ENCODE measurements around the gene COL25A1.

- TF ChIP-seq CTCF (conservative IDR thresholded peaks at IDR 0.05) (no peak), ZFX (IDR thresholded peaks at IDR 0.05) (no peak)
These were observed 492.4 kb downstream of the COL25A1 start for GRCh38 chr4:108810087-108810486.
